GM23338 (cell line): ENCODE results near the gene IDH2. TPM values are rescaled to one million over a fixed set of nuclear protein-coding genes. Genes with fewer than 3 reads are reported as not detected.

Experiments used
- ATAC-seq: fragments of 200-7000 bp; cut with Tn5 transposase; 3 replicates; pipeline ENCODE4 v1.9.1; 2020
- DNase-seq: peaks from one replicate; pipeline ENCODE4 v3.0.0-alpha.2; 2015; ENCODE audit warnings: low spot score
- H2AFZ ChIP-seq: fragments of 200-600 bp; sonication (generic); 2 replicates; pipeline ENCODE4 v1.8.0; 2016; ENCODE audit warnings: antibody characterized with exemption, mild to moderate bottlenecking, moderate library complexity
- H3F3A ChIP-seq: fragments of 200-600 bp; sonication (generic); replicated peaks from 2 replicates; pipeline ENCODE4 v1.8.0; 2017; ENCODE audit warnings: antibody characterized with exemption, mixed run types, low read depth
- H3K27ac ChIP-seq: fragments of 200-600 bp; sonication (generic); 2 replicates; pipeline ENCODE4 v1.6.1; 2016; ENCODE audit warnings: low read depth
- H3K27me3 ChIP-seq: fragments of 200-600 bp; sonication (generic); 2 replicates; pipeline ENCODE4 v1.8.0; 2016; ENCODE audit warnings: mild to moderate bottlenecking, mixed run types, moderate library complexity; ENCODE audit not compliant: insufficient read depth
- H3K36me3 ChIP-seq: fragments of 200-600 bp; sonication (generic); 2 replicates; pipeline ENCODE4 v1.8.0; 2016; ENCODE audit warnings: mild to moderate bottlenecking; ENCODE audit not compliant: insufficient read depth
- H3K4me1 ChIP-seq: fragments of 200-600 bp; sonication (generic); 2 replicates; pipeline ENCODE4 v1.8.0; 2016; ENCODE audit warnings: mild to moderate bottlenecking, moderate library complexity; ENCODE audit not compliant: insufficient read depth
- H3K4me2 ChIP-seq: fragments of 200-600 bp; sonication (generic); 2 replicates; pipeline ENCODE4 v1.7.1; 2017; ENCODE audit warnings: mixed run types
- H3K4me3 ChIP-seq: fragments of 200-600 bp; sonication (generic); 2 replicates; pipeline ENCODE4 v1.6.1; 2016; ENCODE audit warnings: mixed run types
- H3K79me2 ChIP-seq: fragments of 200-600 bp; sonication (generic); replicated peaks from 2 replicates; pipeline ENCODE4 v1.8.0; 2017; ENCODE audit warnings: mild to moderate bottlenecking; ENCODE audit not compliant: insufficient read depth
- H3K9me2 ChIP-seq: fragments of 200-600 bp; sonication (generic); 2 replicates; pipeline ENCODE4 v1.8.0; 2017; ENCODE audit not compliant: insufficient read depth
- H4K20me1 ChIP-seq: fragments of 200-600 bp; sonication (generic); replicated peaks from 2 replicates; pipeline ENCODE4 v1.8.0; 2017; ENCODE audit warnings: mild to moderate bottlenecking; ENCODE audit not compliant: insufficient read depth
- H3K27ac Mint-ChIP-seq: 2 replicates; pipeline ENCODE4 v1.8.0; 2020; ENCODE audit warnings: inconsistent platforms, mild to moderate bottlenecking, moderate library complexity, mixed read lengths
- H3K27me3 Mint-ChIP-seq: 3 replicates; pipeline ENCODE4 v1.8.0; 2022; ENCODE audit warnings: low read depth, mild to moderate bottlenecking, moderate library complexity, mixed read lengths, inconsistent platforms; ENCODE audit not compliant: insufficient read depth, poor library complexity
- H3K36me3 Mint-ChIP-seq: 3 replicates; pipeline ENCODE4 v1.8.0; 2021; ENCODE audit warnings: low read depth, mild to moderate bottlenecking, inconsistent platforms, moderate library complexity, mixed read lengths
- H3K4me1 Mint-ChIP-seq: 3 replicates; pipeline ENCODE4 v1.8.0; 2020; ENCODE audit warnings: mild to moderate bottlenecking, inconsistent platforms, mixed read lengths
- H3K4me3 Mint-ChIP-seq: 3 replicates; pipeline ENCODE4 v1.8.0; 2021; ENCODE audit warnings: moderate library complexity, mild to moderate bottlenecking, inconsistent platforms, mixed read lengths
- H3K9me3 Mint-ChIP-seq: 3 replicates; pipeline ENCODE4 v1.8.0; 2020; ENCODE audit warnings: moderate library complexity, mild to moderate bottlenecking, inconsistent platforms, mixed read lengths
- CREB1 ChIP-seq: fragments of 250-450 bp; sonication (Bioruptor Pico); IDR thresholded peaks from 2 replicates; pipeline ENCODE4 v1.5.0; 2020; ENCODE audit warnings: low read depth, mild to moderate bottlenecking, moderate library complexity
- EZH2 ChIP-seq: fragments of 200-600 bp; sonication (generic); IDR thresholded peaks from one replicate; pipeline ENCODE4 v1.8.0; 2017; ENCODE audit warnings: antibody characterized with exemption, mild to moderate bottlenecking, low read depth; ENCODE audit not compliant: unreplicated experiment
- EZH2phosphoT487 ChIP-seq: fragments of 200-600 bp; sonication (generic); IDR thresholded peaks from one replicate; pipeline ENCODE4 v1.8.1; 2018; ENCODE audit warnings: antibody characterized with exemption; ENCODE audit not compliant: unreplicated experiment
- JUNB ChIP-seq: IDR thresholded peaks from one replicate; pipeline ENCODE4 v1.6.1; 2016; ENCODE audit warnings: antibody characterized with exemption; ENCODE audit not compliant: unreplicated experiment
- NANOG ChIP-seq: IDR thresholded peaks from 2 replicates; pipeline ENCODE4 v1.6.1; 2016; ENCODE audit warnings: antibody characterized with exemption, borderline replicate concordance
- POLR2AphosphoS5 ChIP-seq: IDR thresholded peaks from 2 replicates; pipeline ENCODE4 v1.6.1; 2016; ENCODE audit warnings: antibody characterized with exemption, low read depth
- REST ChIP-seq: IDR thresholded peaks from one replicate; pipeline ENCODE4 v1.6.1; 2018; ENCODE audit warnings: antibody characterized with exemption; ENCODE audit not compliant: unreplicated experiment
- STAT1 ChIP-seq: IDR thresholded peaks from one replicate; pipeline ENCODE4 v1.6.1; 2016; ENCODE audit warnings: antibody characterized with exemption; ENCODE audit not compliant: unreplicated experiment
- ZNF114 ChIP-seq: fragments of 250-450 bp; sonication (Bioruptor Pico); IDR thresholded peaks from 2 replicates; pipeline ENCODE4 v1.5.0; 2020; ENCODE audit warnings: mild to moderate bottlenecking, moderate library complexity
- ZNF331 ChIP-seq: fragments of 250-450 bp; sonication (Bioruptor Pico); IDR thresholded peaks from 2 replicates; pipeline ENCODE4 v1.5.0; 2020; ENCODE audit warnings: low read depth, mild to moderate bottlenecking, moderate library complexity
- ZNF462 ChIP-seq: fragments of 250-450 bp; sonication (Bioruptor Pico); IDR thresholded peaks from 2 replicates; pipeline ENCODE4 v1.5.0; 2020; ENCODE audit warnings: mild to moderate bottlenecking, moderate library complexity
- polyA plus RNA-seq: library from polyadenylated mRNA; unstranded; fragments of >200 nt; fragmentation: Nextera tagmentation; extraction: Ambion mirVana; gene quantifications from 2 replicates; pipeline ENCODE4 v1.2.1, GENCODE V29; 2016
- total RNA-seq: library from RNA; depleted of rRNA; stranded (reverse); fragments of >200 nt; shearing (Covaris generic); gene quantifications from 2 replicates; pipeline ENCODE4 v1.2.3, GENCODE V29; 2014
- TF ChIP-seq, protein P1 (sequence below), 2 experiments: fragments of 200-600 bp in 1 of 2; sonication (generic) in 1 of 2; conservative IDR thresholded peaks; 2 replicates each; pipeline versions ENCODE4 v1.5.1 to v1.6.1; 2016 to 2017; ENCODE audit warnings: antibody characterized with exemption in 2 of 2, low read depth in 2 of 2, mild to moderate bottlenecking in 2 of 2, moderate library complexity in 1 of 2
- TF ChIP-seq, protein P2 (sequence below): IDR thresholded peaks from 2 replicates; pipeline ENCODE4 v1.6.1; 2016; ENCODE audit warnings: antibody characterized with exemption

IDH2 gene
- total and polyA plus RNA-seq, 2 experiments from 2014 or later: 54.9 to 64.0 TPM

DNA sequence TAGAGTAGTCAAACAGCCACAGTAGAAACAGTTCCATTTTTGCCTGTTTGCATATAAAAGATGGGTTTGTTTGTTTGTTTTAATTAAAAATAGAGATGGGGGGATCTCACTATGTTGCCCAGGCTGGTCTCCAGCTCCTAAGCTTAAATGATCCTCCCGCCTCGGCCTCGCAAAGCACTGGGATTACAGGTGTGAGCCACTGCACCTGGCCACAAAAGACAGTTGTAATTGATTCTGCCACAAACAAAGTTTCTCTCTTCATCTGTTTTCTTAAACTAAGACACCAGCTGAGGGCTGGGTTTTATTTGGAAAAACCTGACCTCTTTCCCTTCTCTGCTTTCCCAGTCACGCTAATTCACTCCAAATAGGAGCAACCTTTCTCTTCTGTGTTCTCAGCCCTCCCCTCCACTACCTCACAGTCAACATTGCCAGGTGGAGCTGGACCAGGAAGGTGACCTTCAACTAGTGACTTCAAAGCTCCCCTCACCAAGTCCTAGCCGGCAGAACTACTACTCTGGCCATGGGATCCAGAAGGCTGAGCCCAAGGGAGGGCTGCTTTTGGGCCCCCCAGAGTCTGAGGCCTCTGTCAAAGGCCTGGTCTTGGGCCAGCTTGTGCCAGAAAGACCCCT, 1.5 kb upstream of the IDH2 start:
- DNase-seq: no peak
- H3K27ac Mint-ChIP-seq: no peak overlapping the region
- Histone ChIP-seq H3K4me1 (peaks cover 11% of the 10 kb centered on the region), H3K36me3 (no peaks in the 10 kb centered on the region), H3K27me3 (peaks cover 38% of the 10 kb centered on the region), H3K79me2 (peaks cover 5% of the 10 kb centered on the region; the same call in 1 of the 2 replicates), H3K4me2 (no peak overlapping the region), H3K27ac (no peak overlapping the region), H3K4me3 (no peak overlapping the region), H3F3A (peaks cover 17% of the 10 kb centered on the region), H3K9me2 (no peaks in the 10 kb centered on the region), H2AFZ (no peak overlapping the region), H4K20me1 (peaks cover 4% of the 10 kb centered on the region; the same call in 1 of the 2 replicates)
- no peaks in the 10 kb centered on the region for H3K9me3 Mint-ChIP-seq
- no peak for TF ChIP-seq REST
- TF ChIP-seq, protein P1, sequence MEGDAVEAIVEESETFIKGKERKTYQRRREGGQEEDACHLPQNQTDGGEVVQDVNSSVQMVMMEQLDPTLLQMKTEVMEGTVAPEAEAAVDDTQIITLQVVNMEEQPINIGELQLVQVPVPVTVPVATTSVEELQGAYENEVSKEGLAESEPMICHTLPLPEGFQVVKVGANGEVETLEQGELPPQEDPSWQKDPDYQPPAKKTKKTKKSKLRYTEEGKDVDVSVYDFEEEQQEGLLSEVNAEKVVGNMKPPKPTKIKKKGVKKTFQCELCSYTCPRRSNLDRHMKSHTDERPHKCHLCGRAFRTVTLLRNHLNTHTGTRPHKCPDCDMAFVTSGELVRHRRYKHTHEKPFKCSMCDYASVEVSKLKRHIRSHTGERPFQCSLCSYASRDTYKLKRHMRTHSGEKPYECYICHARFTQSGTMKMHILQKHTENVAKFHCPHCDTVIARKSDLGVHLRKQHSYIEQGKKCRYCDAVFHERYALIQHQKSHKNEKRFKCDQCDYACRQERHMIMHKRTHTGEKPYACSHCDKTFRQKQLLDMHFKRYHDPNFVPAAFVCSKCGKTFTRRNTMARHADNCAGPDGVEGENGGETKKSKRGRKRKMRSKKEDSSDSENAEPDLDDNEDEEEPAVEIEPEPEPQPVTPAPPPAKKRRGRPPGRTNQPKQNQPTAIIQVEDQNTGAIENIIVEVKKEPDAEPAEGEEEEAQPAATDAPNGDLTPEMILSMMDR (conservative IDR thresholded peaks at IDR 0.05; ENCODE audit: low read depth in 2 of 2): no peak
- TF ChIP-seq NANOG: no peak
- no peak for TF ChIP-seq POLR2AphosphoS5
- TF ChIP-seq JUNB: no peak
- TF ChIP-seq, protein P2, sequence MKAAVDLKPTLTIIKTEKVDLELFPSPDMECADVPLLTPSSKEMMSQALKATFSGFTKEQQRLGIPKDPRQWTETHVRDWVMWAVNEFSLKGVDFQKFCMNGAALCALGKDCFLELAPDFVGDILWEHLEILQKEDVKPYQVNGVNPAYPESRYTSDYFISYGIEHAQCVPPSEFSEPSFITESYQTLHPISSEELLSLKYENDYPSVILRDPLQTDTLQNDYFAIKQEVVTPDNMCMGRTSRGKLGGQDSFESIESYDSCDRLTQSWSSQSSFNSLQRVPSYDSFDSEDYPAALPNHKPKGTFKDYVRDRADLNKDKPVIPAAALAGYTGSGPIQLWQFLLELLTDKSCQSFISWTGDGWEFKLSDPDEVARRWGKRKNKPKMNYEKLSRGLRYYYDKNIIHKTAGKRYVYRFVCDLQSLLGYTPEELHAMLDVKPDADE: no peak
- no peak for TF ChIP-seq STAT1
- no peak for TF ChIP-seq ZNF331 (CRISPR knock-in tag)
- no peak for TF ChIP-seq EZH2phosphoT487
- no peak for TF ChIP-seq ZNF462
- no peak for TF ChIP-seq CREB1 (CRISPR knock-in tag)
- no peak for TF ChIP-seq EZH2
- TF ChIP-seq ZNF114 (CRISPR knock-in tag): no peak
- H3K4me1 Mint-ChIP-seq: peaks cover 27% of the 10 kb centered on the region
- peak overlapping the region; percentile 70; the same call in 1 of the 3 replicates for H3K4me3 Mint-ChIP-seq
- H3K27me3 Mint-ChIP-seq: peaks cover 28% of the 10 kb centered on the region
- ATAC-seq: no peak
- H3K36me3 Mint-ChIP-seq: no peaks in the 10 kb centered on the region
